Ovary (tissue), 9 donors: ENCODE data around the gene WDR93. TPM values are rescaled to one million over a fixed set of nuclear protein-coding genes. Genes with fewer than 3 reads are reported as not detected.

Source experiments
- DNase-seq, 5 donors: peaks; one replicate each; pipeline ENCODE4 v3.0.0-alpha.2; 2019 to 2020
- H3K27ac ChIP-seq, 2 donors: fragments of 200-600 bp; one replicate each; pipeline versions ENCODE4 v1.5.1 to v1.8.0; 2019 to 2022
- H3K27me3 ChIP-seq: fragments of 200-600 bp; one replicate; pipeline ENCODE4 v1.8.0; 2022
- H3K36me3 ChIP-seq: fragments of 200-600 bp; sonication (generic); one replicate; pipeline ENCODE4 v1.5.1; 2019
- H3K4me1 ChIP-seq: one replicate; pipeline ENCODE4 v1.8.1; 2013; ENCODE audit warnings: mild to moderate bottlenecking, moderate library complexity; ENCODE audit not compliant: insufficient read depth
- H3K4me3 ChIP-seq: fragments of 200-600 bp; sonication (generic); one replicate; pipeline ENCODE4 v1.5.1; 2017
- H3K9me3 ChIP-seq, 2 donors: fragments of 200-600 bp in 1 of 2; sonication (generic) in 1 of 2; one replicate each; pipeline versions ENCODE4 v1.5.1 to v1.8.1; 2013 to 2019; ENCODE audit warnings: mild to moderate bottlenecking in 1 of 2, moderate library complexity in 1 of 2
- CTCF ChIP-seq, 3 donors: fragments of 450-650 bp in 2 of 3; fragments of 200-600 bp in 1 of 3; IDR thresholded peaks; one replicate each; pipeline versions ENCODE4 v1.5.1 to v1.8.0; 2016 to 2022; ENCODE audit warnings: antibody characterized with exemption in 3 of 3, mild to moderate bottlenecking in 1 of 3
- EP300 ChIP-seq: sonication (generic); formaldehyde crosslinking; IDR thresholded peaks from one replicate; pipeline ENCODE4 v1.6.1; 2017; ENCODE audit warnings: antibody characterized with exemption
- POLR2A ChIP-seq: fragments of 450-650 bp; IDR thresholded peaks from one replicate; pipeline ENCODE4 v1.6.1; 2017; ENCODE audit warnings: antibody characterized with exemption, mild to moderate bottlenecking, moderate library complexity
- WGBS, 3 donors: extraction: QIAGEN DNeasy Blood & Tissue Kit in 1 of 3; methylation state at CpG; one replicate each; pipeline versions ENCODE4 v1.1.5 to v1.1.7; 2013 to 2017; 5-methylcytosine and 5-hydroxymethylcytosine counted together
- intact Hi-C, 4 donors: fragments of 100-400 bp; cut with DNase I; formaldehyde crosslinking; loops; one replicate each; pipeline versions ENCODE4 v1.11.0 to v1.15.1; 2022 to 2023
- polyA plus RNA-seq, 2 donors: library from polyadenylated mRNA; stranded (reverse); fragments of 200-250 nt in 1 of 2; fragments of 350-450 nt in 1 of 2; fragmentation: Illumina TruSeq in 1 of 2; extraction: RNeasy Lipid Tissue Mini Kit (QIAGEN cat#74804) in 1 of 2; gene quantifications; one replicate each; pipeline ENCODE4 v1.2.3, GENCODE V29; 2013 to 2014
- total RNA-seq, 7 donors: library from RNA; depleted of rRNA in 2 of 7; stranded (reverse); fragments of >200 nt in 2 of 7; fragmentation: NEBNext Ultra II Directional in 3 of 7; extraction: Animal tissue kit (Norgen Biotek cat#: 25700) in 3 of 7; gene quantifications; one replicate each; pipeline versions ENCODE4 v1.1.0 to v1.2.4, GENCODE V29; 2016 to 2023
- donor health status: DM: no; HTN: no; CAD: no; lungs with moderate emphysema.
- donor health status: DM: no; HTN: no; CAD: no.
- donor health status: Bipolar disorder and iron deficiency.
- donor health status: DM: yes; HTN: yes; CAD: no.
- donor health status: DM: no; HTN: no; CAD: no.
- donor health status: DM: yes; HTN: yes; CAD: no.

WDR93 gene
- total and polyA plus RNA-seq, 9 donors: 0.23 to 3.2 (median 0.46) TPM; not detected in 1

GRCh38 chr15:89646416-89647141, 44.0 kb upstream of the WDR93 start:
- no peaks in the 10 kb centered on the region for H3K36me3 ChIP-seq
- no peak overlapping the region for H3K27ac ChIP-seq
- intact Hi-C loops: loop anchor here in 3 of 4 donors (5.0 to 10.0 kb wide), 2 partner anchors 98 to 101 kb away; no protein-coding TSS in a partner anchor
- H3K4me1 ChIP-seq: peaks cover 5% of the 10 kb centered on the region
- H3K27me3 ChIP-seq: no peaks in the 10 kb centered on the region
- DNase-seq: peak in 1 of 5 donors; percentile 28
- no peak overlapping the region for H3K4me3 ChIP-seq
- TF ChIP-seq CTCF (IDR thresholded peaks at IDR 0.05) (no peak), EP300 (no peak), POLR2A (no peak)
- WGBS, 3 donors: 85 to 90% (median 88%) methylated on average over 22 of the region's 22 CpGs
- no peaks in the 10 kb centered on the region for H3K9me3 ChIP-seq

GRCh38 chr15:89647191-89647851, 43.3 kb upstream of the WDR93 start:
- no peak overlapping the region for H3K27ac ChIP-seq
- intact Hi-C loops: loop anchor here in 3 of 4 donors (5.0 to 10.0 kb wide), 2 partner anchors 97 to 100 kb away; no protein-coding TSS in a partner anchor
- no peak overlapping the region for H3K4me3 ChIP-seq
- H3K36me3 ChIP-seq: no peaks in the 10 kb centered on the region
- DNase-seq: peak; percentile 66 to 86 (median 82)
- H3K4me1 ChIP-seq: peaks cover 5% of the 10 kb centered on the region
- no peaks in the 10 kb centered on the region for H3K9me3 ChIP-seq
- TF ChIP-seq EP300 (no peak), CTCF (IDR thresholded peaks at IDR 0.05) (peak; percentile 65 to 89 (median 75))
- WGBS, 3 donors: 56 to 57% (median 57%) methylated on average over 25 of the region's 25 CpGs
- H3K27me3 ChIP-seq: no peaks in the 10 kb centered on the region

GRCh38 chr15:89648106-89649012, 42.3 kb upstream of the WDR93 start:
- no peaks in the 10 kb centered on the region for H3K27me3 ChIP-seq
- H3K9me3 ChIP-seq: no peaks in the 10 kb centered on the region
- TF ChIP-seq CTCF (IDR thresholded peaks at IDR 0.05) (no peak), POLR2A (no peak), EP300 (no peak)
- no peak overlapping the region for H3K27ac ChIP-seq
- no peak overlapping the region for H3K4me3 ChIP-seq
- intact Hi-C loops: loop anchor here in 3 of 4 donors (5.0 to 10.0 kb wide), 2 partner anchors 96 to 99 kb away; no protein-coding TSS in a partner anchor
- peaks cover 5% of the 10 kb centered on the region for H3K4me1 ChIP-seq
- H3K36me3 ChIP-seq: no peaks in the 10 kb centered on the region
- peak in 2 of 5 donors; percentile 13 to 21 for DNase-seq
- 85 to 86% (median 85%) methylated on average over 101 to 102 of the region's 102 CpGs for WGBS, 3 donors
